BE2C (cell line): ENCODE measurements around the gene EIF2B2.
"Not testable (repeated sequence)": the region's sequence is repeated elsewhere in the genome, so short reads cannot be mapped to it uniquely, and the experiment has no call there.

Experiments used
- DNase-seq: peaks from one replicate; pipeline ENCODE4 v3.0.0-alpha.2; 2020
- H3K27me3 ChIP-seq: fragments of 250-450 bp; sonication (Bioruptor Pico); 2 replicates; pipeline ENCODE4 v1.5.1; 2020; ENCODE audit warnings: mild to moderate bottlenecking
- H3K36me3 ChIP-seq: fragments of 250-450 bp; sonication (Bioruptor Pico); 2 replicates; pipeline ENCODE4 v1.5.1; 2020; ENCODE audit warnings: mild to moderate bottlenecking
- H3K4me1 ChIP-seq: fragments of 250-450 bp; sonication (Bioruptor Pico); 2 replicates; pipeline ENCODE4 v1.5.1; 2020
- H3K4me3 ChIP-seq: 2 replicates; pipeline ENCODE4 v1.5.1; 2011; ENCODE audit warnings: low read depth, low read length
- H3K9me3 ChIP-seq: fragments of 250-450 bp; sonication (Bioruptor Pico); 2 replicates; pipeline ENCODE4 v1.5.1; 2020
- TF ChIP-seq, protein P1 (sequence below): IDR thresholded peaks from 2 replicates; pipeline ENCODE4 v1.5.1; 2012; ENCODE audit warnings: mild to moderate bottlenecking, low read depth, low read length

The EIF2B2 gene

DNA sequence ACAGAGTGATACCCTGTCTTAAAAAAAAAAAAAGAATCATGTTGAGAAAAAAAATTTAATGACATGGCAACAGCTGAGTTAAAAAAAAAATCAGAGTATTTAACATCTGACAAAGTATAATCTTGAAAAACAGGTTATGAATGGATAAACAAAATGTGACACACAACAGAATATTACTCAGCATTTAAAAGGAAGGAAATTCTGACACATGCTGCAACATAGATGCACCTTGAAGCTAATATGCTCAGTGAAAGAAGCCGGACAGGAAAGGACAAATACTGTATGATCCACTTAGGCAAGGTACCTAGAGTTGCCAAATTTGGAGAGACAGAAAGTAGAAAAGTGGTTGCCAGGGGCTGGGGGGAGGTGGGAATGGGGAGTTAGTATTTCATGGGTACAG is 19.4 kb upstream of the EIF2B2 start:
- Histone ChIP-seq H3K27me3 (no peaks in the 10 kb centered on the region), H3K4me1 (peaks cover 9% of the 10 kb centered on the region), H3K9me3 (no peaks in the 10 kb centered on the region), H3K4me3 (no peak overlapping the region), H3K36me3 (no peaks in the 10 kb centered on the region)
- DNase-seq = no peak
- TF ChIP-seq, protein P1, sequence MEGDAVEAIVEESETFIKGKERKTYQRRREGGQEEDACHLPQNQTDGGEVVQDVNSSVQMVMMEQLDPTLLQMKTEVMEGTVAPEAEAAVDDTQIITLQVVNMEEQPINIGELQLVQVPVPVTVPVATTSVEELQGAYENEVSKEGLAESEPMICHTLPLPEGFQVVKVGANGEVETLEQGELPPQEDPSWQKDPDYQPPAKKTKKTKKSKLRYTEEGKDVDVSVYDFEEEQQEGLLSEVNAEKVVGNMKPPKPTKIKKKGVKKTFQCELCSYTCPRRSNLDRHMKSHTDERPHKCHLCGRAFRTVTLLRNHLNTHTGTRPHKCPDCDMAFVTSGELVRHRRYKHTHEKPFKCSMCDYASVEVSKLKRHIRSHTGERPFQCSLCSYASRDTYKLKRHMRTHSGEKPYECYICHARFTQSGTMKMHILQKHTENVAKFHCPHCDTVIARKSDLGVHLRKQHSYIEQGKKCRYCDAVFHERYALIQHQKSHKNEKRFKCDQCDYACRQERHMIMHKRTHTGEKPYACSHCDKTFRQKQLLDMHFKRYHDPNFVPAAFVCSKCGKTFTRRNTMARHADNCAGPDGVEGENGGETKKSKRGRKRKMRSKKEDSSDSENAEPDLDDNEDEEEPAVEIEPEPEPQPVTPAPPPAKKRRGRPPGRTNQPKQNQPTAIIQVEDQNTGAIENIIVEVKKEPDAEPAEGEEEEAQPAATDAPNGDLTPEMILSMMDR = no peak

DNA sequence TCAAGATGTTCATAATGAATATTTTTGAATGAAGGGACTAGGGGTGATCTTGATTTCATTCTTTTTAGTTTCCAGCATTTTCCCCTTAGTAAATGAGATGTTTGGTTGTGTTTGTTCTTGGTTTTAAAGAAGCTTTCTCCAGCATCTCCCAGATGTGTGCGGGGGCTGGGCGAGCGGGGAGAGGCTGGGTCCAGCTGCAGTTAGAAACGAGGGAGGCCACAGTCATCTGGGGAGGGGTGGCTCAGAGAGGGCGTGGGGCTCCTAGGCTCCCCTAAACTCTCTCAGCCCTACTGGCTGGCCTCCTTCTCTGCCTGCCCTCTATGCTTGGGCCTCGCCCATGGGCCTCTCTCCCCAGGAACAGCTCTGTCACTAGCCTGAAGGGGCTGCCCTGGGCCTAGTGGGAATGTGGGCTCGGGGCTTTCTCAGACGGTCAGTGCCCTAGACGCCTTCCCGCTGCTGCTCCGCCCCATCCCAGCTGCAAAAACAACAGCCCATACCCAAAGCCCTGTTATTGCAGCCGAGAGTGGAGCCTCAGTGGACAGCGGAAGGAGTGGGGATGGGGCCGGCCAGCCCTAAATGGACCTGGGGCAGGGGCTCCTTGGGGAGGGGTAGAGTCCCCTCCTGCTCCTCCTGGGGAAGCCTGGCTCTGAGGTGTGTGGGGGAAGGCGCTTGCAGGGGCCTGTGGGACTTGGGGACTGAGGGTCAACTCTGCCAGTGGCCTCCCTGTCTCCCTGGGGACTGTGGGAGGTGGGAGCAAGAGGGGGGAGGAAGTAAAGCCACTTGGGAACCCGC is 18.3 kb upstream of the EIF2B2 start:
- H3K9me3 ChIP-seq = no peaks in the 10 kb centered on the region
- H3K4me1 ChIP-seq = peaks cover 6% of the 10 kb centered on the region
- no peaks in the 10 kb centered on the region for H3K27me3 ChIP-seq
- H3K4me3 ChIP-seq = no peak overlapping the region
- no peak for DNase-seq
- H3K36me3 ChIP-seq = no peaks in the 10 kb centered on the region
- TF ChIP-seq, protein P1 = no peak

DNA sequence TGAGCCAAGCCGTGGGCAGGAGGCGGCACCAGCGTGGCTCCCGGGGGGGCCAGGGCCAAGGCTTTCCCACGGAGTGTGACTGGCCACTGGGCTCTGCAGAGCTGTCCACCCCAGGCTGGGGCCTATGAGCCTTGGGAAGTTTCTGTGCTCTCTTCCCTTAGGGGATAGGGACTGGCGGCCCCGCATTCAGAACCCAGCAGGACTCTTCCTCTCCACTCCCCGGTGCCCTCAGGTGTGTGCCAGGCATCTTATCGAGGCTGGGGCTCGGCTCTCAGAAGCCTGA is 17.8 kb upstream of the EIF2B2 start:
- no peaks in the 10 kb centered on the region for H3K36me3 ChIP-seq
- TF ChIP-seq, protein P1 = no peak
- no peaks in the 10 kb centered on the region for H3K27me3 ChIP-seq
- no peak overlapping the region for H3K4me3 ChIP-seq
- no peaks in the 10 kb centered on the region for H3K9me3 ChIP-seq
- DNase-seq = no peak
- peaks cover under 1% of the 10 kb centered on the region; the same call in 1 of the 2 replicates for H3K4me1 ChIP-seq

DNA sequence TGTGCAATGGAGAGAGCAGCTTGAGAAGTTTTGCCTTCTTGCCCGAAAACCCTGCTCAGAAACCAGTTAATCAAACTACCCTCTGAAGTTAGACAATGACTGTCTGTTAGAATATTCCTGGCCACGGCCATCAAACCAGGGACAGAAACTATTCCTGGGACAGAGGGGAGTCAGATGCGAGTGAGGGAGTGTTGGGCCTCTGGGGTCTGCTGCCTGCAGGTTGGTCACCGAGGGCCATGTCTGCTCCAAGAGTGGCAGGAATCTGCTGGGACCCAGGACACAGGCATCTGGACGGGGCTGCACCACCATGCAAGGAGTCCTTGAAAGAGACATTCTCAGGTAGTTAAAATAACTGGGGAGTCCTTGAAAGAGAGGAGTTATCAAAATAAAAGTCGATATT is 16.9 kb upstream of the EIF2B2 start:
- Histone ChIP-seq H3K36me3 (no peaks in the 10 kb centered on the region), H3K27me3 (no peaks in the 10 kb centered on the region), H3K4me1 (no peaks in the 10 kb centered on the region; the same call in 1 of the 2 replicates), H3K9me3 (no peaks in the 10 kb centered on the region), H3K4me3 (no peak overlapping the region)
- TF ChIP-seq, protein P1 = no peak
- no peak for DNase-seq

DNA sequence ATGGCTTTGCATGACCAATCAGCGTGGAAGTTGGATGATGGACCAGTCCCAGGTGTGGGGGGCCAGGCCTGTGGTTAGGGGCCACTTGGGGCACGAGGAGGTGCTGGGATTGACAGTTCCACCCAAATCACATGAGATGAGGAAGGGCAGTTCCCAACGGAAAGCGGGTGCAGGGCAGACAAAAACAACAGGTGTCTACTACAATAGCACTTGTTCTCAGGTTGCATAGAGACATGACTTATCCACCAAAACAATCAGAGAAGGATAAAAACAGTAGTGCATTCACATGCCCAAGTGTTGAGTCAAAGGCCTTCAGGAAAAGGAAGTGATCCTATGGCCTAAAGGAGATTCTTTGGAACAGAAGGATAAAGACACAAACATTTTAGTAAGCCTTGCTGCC is 14.6 kb upstream of the EIF2B2 start:
- Histone ChIP-seq H3K4me3 (no peak overlapping the region), H3K9me3 (no peaks in the 10 kb centered on the region), H3K36me3 (no peaks in the 10 kb centered on the region), H3K27me3 (no peaks in the 10 kb centered on the region), H3K4me1 (no peaks in the 10 kb centered on the region; the same call in 1 of the 2 replicates)
- TF ChIP-seq, protein P1 = no peak
- DNase-seq = no peak

DNA sequence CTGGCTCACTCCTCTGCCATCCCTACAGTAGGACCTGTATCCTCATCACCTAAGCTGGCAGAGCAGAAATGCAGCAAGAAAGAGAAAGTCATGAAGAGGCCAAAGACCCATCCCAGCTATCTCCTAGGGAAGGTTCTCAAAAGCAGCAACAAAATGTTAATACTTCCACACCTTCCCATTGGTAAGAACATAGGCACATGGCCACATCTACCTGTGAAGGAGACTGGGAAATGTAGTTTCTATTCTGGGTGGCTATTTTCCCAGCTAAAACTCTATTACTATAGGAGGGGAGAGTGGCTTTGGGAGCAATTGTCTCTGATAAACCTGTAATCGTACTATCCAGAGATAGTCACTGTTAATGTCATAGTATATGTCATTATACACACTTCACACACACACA is 13.7 kb upstream of the EIF2B2 start:
- no peaks in the 10 kb centered on the region; the same call in 1 of the 2 replicates for H3K4me1 ChIP-seq
- TF ChIP-seq, protein P1 = no peak
- no peak for DNase-seq

DNA sequence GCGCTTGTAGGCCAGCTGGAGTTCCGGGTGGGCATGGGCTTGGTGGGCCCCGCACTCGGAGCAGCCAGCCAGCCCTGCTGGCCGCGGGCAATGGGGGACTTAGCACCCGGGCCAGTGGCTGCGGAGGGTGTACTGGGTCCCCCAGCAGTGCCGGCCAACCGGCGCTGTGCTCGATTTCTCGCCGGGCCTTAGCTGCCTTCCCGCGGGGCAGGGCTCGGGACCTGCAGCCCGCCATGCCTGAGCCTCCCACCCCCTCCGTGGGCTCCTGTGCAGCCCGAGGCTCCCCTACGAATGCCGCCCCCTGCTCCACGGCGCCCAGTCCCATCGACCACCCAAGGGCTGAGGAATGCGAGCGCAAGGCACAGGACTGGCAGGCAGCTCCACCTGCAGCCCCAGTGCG is 8.5 kb upstream of the EIF2B2 start:
- DNase-seq, H3K4me3 ChIP-seq: not testable (repeated sequence)

More for the DNA sequence above, 13.7 kb upstream of the EIF2B2 start:
- Histone ChIP-seq H3K36me3 (no peaks in the 10 kb centered on the region), H3K4me3 (no peak overlapping the region), H3K27me3 (no peaks in the 10 kb centered on the region), H3K9me3 (no peaks in the 10 kb centered on the region)

DNA sequence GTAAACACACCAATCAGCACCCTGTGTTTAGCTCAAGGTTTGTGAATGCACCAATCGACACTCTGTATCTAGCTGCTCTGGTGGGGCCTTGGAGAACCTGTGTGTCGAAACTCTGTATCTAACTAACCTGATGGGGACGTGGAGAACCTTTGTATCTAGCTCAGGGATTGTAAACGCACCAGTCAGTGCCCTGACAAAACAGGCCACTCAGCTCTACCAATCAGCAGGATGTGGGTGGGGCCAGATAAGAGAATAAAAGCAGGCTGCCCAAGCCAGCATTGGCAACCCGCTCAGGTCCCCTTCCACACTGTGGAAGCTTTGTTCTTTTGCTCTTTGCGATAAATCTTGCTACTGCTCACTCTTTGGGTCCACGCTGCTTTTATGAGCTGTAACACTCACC is 6.9 kb upstream of the EIF2B2 start:
- H3K4me1 ChIP-seq, H3K36me3 ChIP-seq, H3K4me3 ChIP-seq, H3K9me3 ChIP-seq, DNase-seq, H3K27me3 ChIP-seq: not testable (repeated sequence)

More for the DNA sequence above, 8.5 kb upstream of the EIF2B2 start:
- H3K27me3 ChIP-seq, H3K36me3 ChIP-seq, H3K4me1 ChIP-seq, H3K9me3 ChIP-seq: not testable (repeated sequence)
